Activated CD4-positive, alpha-beta T cell treated with anti-CD3 and anti-CD28 coated beads for 36 hours (primary cell): ENCODE measurements around the gene C9orf50. TPM values are rescaled to one million over a fixed set of nuclear protein-coding genes. Genes with fewer than 3 reads are reported as not detected.

ENCODE experiments used
- ATAC-seq: fragments of 200-7000 bp; cut with Tn5 transposase; one replicate; pipeline ENCODE4 v1.10.0; 2021; ENCODE audit warnings: mild to moderate bottlenecking, moderate library complexity
- CTCF ChIA-PET: fragments of 350-600 bp; sonication (Branson Sonifier 250); formaldehyde crosslinking; loops from one replicate; lab custom pipeline; 2021; ENCODE audit warnings: antibody characterized with exemption; lab: Charles Lee
- POLR2A ChIA-PET: fragments of 350-600 bp; sonication (Branson Sonifier 250); formaldehyde crosslinking; loops from one replicate; lab custom pipeline; 2021; ENCODE audit warnings: antibody characterized with exemption, inconsistent platforms; lab: Charles Lee
- DNase-seq: peaks from one replicate; pipeline ENCODE4 v3.0.0-alpha.2; 2020
- H3K27ac Mint-ChIP-seq: one replicate; pipeline ENCODE4 v1.8.0; 2021; ENCODE audit warnings: mixed read lengths
- H3K27me3 Mint-ChIP-seq: one replicate; pipeline ENCODE4 v1.8.0; 2021; ENCODE audit warnings: mixed read lengths
- H3K36me3 Mint-ChIP-seq: one replicate; pipeline ENCODE4 v1.8.0; 2021; ENCODE audit warnings: low read depth, mixed read lengths
- H3K4me1 Mint-ChIP-seq: one replicate; pipeline ENCODE4 v1.8.0; 2021; ENCODE audit warnings: mixed read lengths
- H3K4me3 Mint-ChIP-seq: one replicate; pipeline ENCODE4 v1.8.0; 2021; ENCODE audit warnings: mild to moderate bottlenecking, moderate library complexity, mixed read lengths
- H3K9me3 Mint-ChIP-seq: one replicate; pipeline ENCODE4 v1.8.0; 2021; ENCODE audit warnings: low read depth, mixed read lengths
- intact Hi-C, 2 experiments: fragments of 100-400 bp; cut with DNase I in 1 of 2; cut with micrococcal nuclease in 1 of 2; formaldehyde crosslinking; loops; one replicate each; pipeline versions ENCODE4 v1.14.2 to v1.15.1; 2022 to 2024; cut with DNase I, micrococcal nuclease
- total RNA-seq, 2 experiments: library from RNA; stranded (reverse); gene quantifications; one replicate each; pipeline ENCODE4 v1.2.3, GENCODE V29; 2021

Gene C9orf50
- total RNA-seq, 2 experiments from 2014 or later: not detected

GRCh38 chr9:129586685-129587084 lies 34.2 kb downstream of the C9orf50 start:
- DNase-seq: no peak
- peaks cover 37% of the 10 kb centered on the region for H3K4me1 Mint-ChIP-seq
- no peak for ATAC-seq
- H3K36me3 Mint-ChIP-seq: no peaks in the 10 kb centered on the region
- H3K27me3 Mint-ChIP-seq: no peaks in the 10 kb centered on the region
- ChIA-PET POLR2A (interaction anchor here (0.7 to 1.2 kb wide), 3 partner anchors 10 to 409 kb away, joined by 4 read pairs; partner anchors contain the start of gene IER5L), CTCF (interaction anchor here (1.0 to 1.4 kb wide), 2 partner anchors 17 to 412 kb away, joined by 4 to 9 read pairs; no protein-coding TSS in a partner anchor)
- no peak overlapping the region for H3K4me3 Mint-ChIP-seq
- no peak overlapping the region for H3K27ac Mint-ChIP-seq
- H3K9me3 Mint-ChIP-seq: no peaks in the 10 kb centered on the region
- intact Hi-C loops: no loop called here

DNA sequence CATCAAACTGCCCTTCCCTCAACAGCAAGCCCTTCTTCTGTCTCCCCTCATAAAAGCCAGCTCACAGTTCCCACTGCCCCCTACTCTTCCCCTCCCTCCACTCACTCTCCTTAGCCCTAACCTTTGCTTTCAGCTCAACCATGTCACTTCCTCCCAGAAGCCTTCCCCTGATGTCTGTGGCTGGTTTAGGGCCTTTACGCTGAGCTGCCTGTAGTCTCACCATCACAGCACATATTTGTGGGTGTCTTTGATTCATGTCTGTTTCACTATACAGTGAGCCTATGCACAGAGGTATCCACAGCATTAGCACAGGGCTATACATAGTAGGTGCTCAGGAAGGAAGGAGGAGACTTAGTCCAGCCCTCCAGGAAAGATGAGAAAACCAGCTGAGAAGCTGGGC lies 34.7 kb downstream of the C9orf50 start:
- ATAC-seq (peak; percentile 62), DNase-seq (no peak)
- POLR2A ChIA-PET: interaction anchor here (0.7 to 1.2 kb wide), 2 partner anchors 33 to 408 kb away, joined by 4 read pairs; partner anchors contain the start of gene IER5L
- intact Hi-C loops: no loop called here
- Mint-ChIP-seq H3K27me3 (no peaks in the 10 kb centered on the region), H3K9me3 (no peaks in the 10 kb centered on the region), H3K4me3 (no peak overlapping the region), H3K4me1 (peaks cover 37% of the 10 kb centered on the region), H3K36me3 (no peaks in the 10 kb centered on the region), H3K27ac (no peak overlapping the region)
- CTCF ChIA-PET: interaction anchor here (1.0 to 1.4 kb wide), 2 partner anchors 18 to 412 kb away, joined by 4 to 9 read pairs; no protein-coding TSS in a partner anchor

DNA sequence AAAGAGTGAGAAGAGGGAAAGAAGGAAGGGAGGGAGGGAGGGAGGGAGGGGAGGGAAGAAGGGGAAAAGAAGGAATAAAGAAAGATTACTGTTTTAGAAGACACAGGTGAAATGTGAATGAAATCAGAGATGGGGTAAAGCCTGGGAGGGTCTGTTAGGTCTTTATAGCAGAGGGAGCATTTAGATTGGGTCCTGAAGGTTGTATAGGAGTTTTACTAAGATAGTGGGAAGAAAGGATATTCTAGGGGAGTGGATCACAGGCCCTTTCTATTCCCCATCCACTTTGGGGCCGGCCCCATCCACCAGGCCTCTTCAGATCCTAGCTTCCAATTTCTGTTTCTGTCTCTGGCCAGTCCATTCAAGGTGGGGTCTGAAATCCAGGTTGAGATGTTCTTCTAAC lies 35.5 kb downstream of the C9orf50 start:
- intact Hi-C loops: no loop called here
- DNase-seq: no peak
- no peak overlapping the region for H3K27ac Mint-ChIP-seq
- H3K27me3 Mint-ChIP-seq: no peaks in the 10 kb centered on the region
- ChIA-PET CTCF (interaction anchor here (0.9 kb wide), 1 partner anchor 40 kb away, joined by 3 read pairs; no protein-coding TSS in a partner anchor), POLR2A (no interaction called here)
- H3K9me3 Mint-ChIP-seq: no peaks in the 10 kb centered on the region
- H3K4me1 Mint-ChIP-seq: peaks cover 41% of the 10 kb centered on the region
- no peak overlapping the region for H3K4me3 Mint-ChIP-seq
- no peaks in the 10 kb centered on the region for H3K36me3 Mint-ChIP-seq
- no peak for ATAC-seq

GRCh38 chr9:129584136-129584535 lies 36.8 kb downstream of the C9orf50 start:
- Mint-ChIP-seq H3K27me3 (no peaks in the 10 kb centered on the region), H3K36me3 (no peaks in the 10 kb centered on the region), H3K9me3 (no peaks in the 10 kb centered on the region), H3K4me3 (no peak overlapping the region), H3K27ac (peak overlapping the region; percentile 53), H3K4me1 (peaks cover 53% of the 10 kb centered on the region)
- peak; percentile 76 for DNase-seq
- peak; percentile 75 for ATAC-seq
- ChIA-PET CTCF (interaction anchor here (0.6 to 1.3 kb wide), 9 partner anchors 9 to 453 kb away, joined by 3 to 8 read pairs (median 3); no protein-coding TSS in a partner anchor), POLR2A (no interaction called here)
- intact Hi-C loops: loop anchor here in 1 of 2 experiments (5.0 kb wide), 1 partner anchor 97 kb away; no protein-coding TSS in a partner anchor

- Mint-ChIP-seq H3K4me1 (peaks cover 54% of the 10 kb centered on the region), H3K9me3 (no peaks in the 10 kb centered on the region), H3K36me3 (no peaks in the 10 kb centered on the region), H3K4me3 (no peak overlapping the region), H3K27ac (peak overlapping the region; percentile 76), H3K27me3 (no peaks in the 10 kb centered on the region)
- intact Hi-C loops: loop anchor here in 1 of 2 experiments (5.0 kb wide), 1 partner anchor 96 kb away; no protein-coding TSS in a partner anchor
- CTCF ChIA-PET: interaction anchor here (0.6 to 1.3 kb wide), 5 partner anchors 9 to 452 kb away, joined by 3 to 8 read pairs (median 5); no protein-coding TSS in a partner anchor
- no peak for DNase-seq
- POLR2A ChIA-PET: interaction anchor here (0.6 kb wide), 1 partner anchor 373 kb away, joined by 10 read pairs; no protein-coding TSS in a partner anchor
- no peak for ATAC-seq
These were observed 37.4 kb downstream of the C9orf50 start for GRCh38 chr9:129583308-129584038.

DNA sequence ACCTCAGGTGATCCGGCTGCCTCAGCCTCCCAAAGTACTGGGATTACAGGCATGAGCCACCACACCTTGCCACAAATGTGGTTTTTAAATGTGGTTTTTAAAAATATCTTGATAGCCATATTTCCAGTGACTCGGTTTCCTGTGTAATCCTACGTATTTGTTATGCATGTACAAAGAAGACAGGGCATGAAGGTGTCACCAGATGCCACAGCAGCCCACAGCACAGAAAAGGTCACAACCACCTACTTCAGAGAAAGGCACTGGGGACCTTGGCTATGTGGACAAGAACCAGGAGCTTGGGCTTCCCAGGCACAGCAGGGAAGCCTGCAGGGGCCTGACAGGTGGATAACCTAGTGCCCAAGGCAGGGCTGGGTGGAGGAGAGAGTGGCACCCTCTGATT lies 38.0 kb downstream of the C9orf50 start:
- Mint-ChIP-seq H3K27me3 (no peaks in the 10 kb centered on the region), H3K4me3 (no peak overlapping the region), H3K4me1 (peaks cover 54% of the 10 kb centered on the region), H3K36me3 (no peaks in the 10 kb centered on the region), H3K9me3 (no peaks in the 10 kb centered on the region), H3K27ac (no peak overlapping the region)
- ChIA-PET POLR2A (no interaction called here), CTCF (interaction anchor here (0.7 to 1.0 kb wide), 3 partner anchors 10 to 65 kb away, joined by 3 to 5 read pairs (median 5); no protein-coding TSS in a partner anchor)
- peak; percentile 54 for ATAC-seq
- intact Hi-C loops: loop anchor here in 1 of 2 experiments (5.0 kb wide), 1 partner anchor 96 kb away; no protein-coding TSS in a partner anchor
- DNase-seq: peak; percentile 49

- no peaks in the 10 kb centered on the region for H3K27me3 Mint-ChIP-seq
- intact Hi-C loops: loop anchor here in 1 of 2 experiments (5.0 kb wide), 1 partner anchor 94 kb away; no protein-coding TSS in a partner anchor
- DNase-seq: no peak
- no peaks in the 10 kb centered on the region for H3K9me3 Mint-ChIP-seq
- no peak overlapping the region for H3K4me3 Mint-ChIP-seq
- H3K36me3 Mint-ChIP-seq: no peaks in the 10 kb centered on the region
- ATAC-seq: no peak
- H3K27ac Mint-ChIP-seq: no peak overlapping the region
- CTCF ChIA-PET: interaction anchor here (0.6 to 1.1 kb wide), 4 partner anchors 10 to 250 kb away, joined by 3 to 4 read pairs (median 4); no protein-coding TSS in a partner anchor
- POLR2A ChIA-PET: no interaction called here
- H3K4me1 Mint-ChIP-seq: peaks cover 51% of the 10 kb centered on the region
These were observed 39.3 kb downstream of the C9orf50 start for GRCh38 chr9:129581505-129582189.

DNA sequence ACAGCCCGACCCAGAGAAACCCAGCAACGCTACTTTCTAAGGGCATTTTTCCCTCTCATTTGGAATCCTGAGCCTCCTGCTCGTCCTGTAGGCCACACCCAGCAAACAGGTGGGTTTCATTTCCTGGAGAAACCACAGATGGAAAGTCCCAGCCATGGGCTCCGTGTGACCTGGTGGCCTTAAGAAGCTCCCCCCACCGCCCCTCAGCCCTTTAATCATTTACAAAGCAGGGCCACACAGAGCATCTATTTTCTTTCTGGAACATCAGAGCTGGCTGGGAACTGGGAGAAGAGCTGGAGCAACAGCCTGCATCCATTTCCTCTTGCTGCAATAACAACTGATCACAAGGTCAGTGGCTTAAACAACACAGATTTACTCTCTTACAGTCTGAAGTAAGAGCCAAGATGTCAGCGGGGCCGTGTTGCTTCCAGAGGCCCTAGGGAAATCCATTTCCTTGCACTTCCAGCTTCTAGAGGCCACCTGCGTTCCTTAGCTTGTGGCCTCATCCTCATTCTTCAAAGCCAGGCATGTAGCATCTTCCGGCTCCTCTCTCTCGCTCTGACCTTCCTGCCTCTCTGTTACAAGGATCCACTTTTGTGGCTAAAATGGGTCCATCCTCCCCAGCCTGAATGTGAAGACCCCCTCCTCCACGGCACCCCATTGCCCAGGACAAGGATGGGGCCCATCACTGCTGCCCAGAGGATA lies 40.5 kb downstream of the C9orf50 start:
- ATAC-seq (peak; percentile 38), DNase-seq (peak; percentile 64)
- peaks cover 44% of the 10 kb centered on the region for H3K4me1 Mint-ChIP-seq
- no peaks in the 10 kb centered on the region for H3K27me3 Mint-ChIP-seq
- intact Hi-C loops: loop anchor here in 1 of 2 experiments (5.0 kb wide), 1 partner anchor 93 kb away; no protein-coding TSS in a partner anchor
- H3K4me3 Mint-ChIP-seq: no peak overlapping the region
- H3K36me3 Mint-ChIP-seq: no peaks in the 10 kb centered on the region
- no peak overlapping the region for H3K27ac Mint-ChIP-seq
- no peaks in the 10 kb centered on the region for H3K9me3 Mint-ChIP-seq
- ChIA-PET POLR2A (no interaction called here), CTCF (interaction anchor here (0.7 to 1.0 kb wide), 2 partner anchors 10 to 407 kb away, joined by 3 read pairs; no protein-coding TSS in a partner anchor)

GRCh38 chr9:129579294-129579693 lies 41.6 kb downstream of the C9orf50 start:
- Mint-ChIP-seq H3K4me3 (no peak overlapping the region), H3K27me3 (no peaks in the 10 kb centered on the region), H3K27ac (peak overlapping the region; percentile 35), H3K9me3 (no peaks in the 10 kb centered on the region), H3K4me1 (peaks cover 38% of the 10 kb centered on the region), H3K36me3 (no peaks in the 10 kb centered on the region)
- DNase-seq (no peak), ATAC-seq (no peak)
- ChIA-PET CTCF (interaction anchor here (0.7 kb wide), 1 partner anchor 9 kb away, joined by 3 read pairs; no protein-coding TSS in a partner anchor), POLR2A (no interaction called here)
- intact Hi-C loops: no loop called here
